SK-N-SH (cell line): Measurements from ENCODE around the gene SAG. TPM values are rescaled to one million over a fixed set of nuclear protein-coding genes. Genes with fewer than 3 reads are reported as not detected.

ENCODE experiments used
- CTCF ChIA-PET: fragments of 300-600, 350-600 bp; formaldehyde crosslinking; extraction: SDS; loops from one replicate; lab custom pipeline; 2021; lab: Yijun Ruan, JAX
- POLR2A ChIA-PET: fragments of 350-600 bp; sonication (Branson Sonifier 250); formaldehyde crosslinking; extraction: SDS; loops from one replicate; lab custom pipeline; 2020; ENCODE audit warnings: antibody characterized with exemption, inconsistent platforms; lab: Yijun Ruan, JAX
- DNase-seq: peaks from one replicate; pipeline ENCODE4 v3.0.0; 2012
- H2AFZ ChIP-seq: fragments of 200-600 bp; sonication (generic); 2 replicates; pipeline ENCODE4 v1.8.1; 2016; ENCODE audit warnings: antibody characterized with exemption, mild to moderate bottlenecking, low read depth
- H3F3A ChIP-seq: fragments of 200-600 bp; sonication (generic); replicated peaks from 2 replicates; pipeline ENCODE3; 2016; ENCODE audit warnings: antibody characterized with exemption, mild to moderate bottlenecking; ENCODE audit not compliant: insufficient read depth
- H3K27ac ChIP-seq, 2 experiments: fragments of 200-500 bp in 1 of 2; fragments of 200-600 bp in 1 of 2; sonication (Bioruptor generic) in 1 of 2; sonication (generic), shearing (Covaris generic) in 1 of 2; 2 replicates each; pipeline versions ENCODE4 v1.5.1 to v1.6.1; 2014 to 2016; ENCODE audit warnings: low read depth in 2 of 2, inconsistent platforms in 1 of 2, low read length in 1 of 2, mild to moderate bottlenecking in 1 of 2, mixed read lengths in 1 of 2
- H3K27me3 ChIP-seq: fragments of 200-600 bp; sonication (generic), shearing (Covaris generic); 2 replicates; pipeline ENCODE4 v1.6.1; 2016; ENCODE audit warnings: mixed run types; ENCODE audit not compliant: insufficient read depth
- H3K36me3 ChIP-seq, 2 experiments: fragments of 200-500 bp in 1 of 2; fragments of 200-600 bp in 1 of 2; sonication (Bioruptor generic) in 1 of 2; sonication (generic) in 1 of 2; replicated peaks in 1 of 2; 2 replicates each; pipeline versions ENCODE3 to v1.5.1; 2014 to 2016; ENCODE audit warnings: low read length in 1 of 2, mild to moderate bottlenecking in 1 of 2; ENCODE audit not compliant: insufficient read depth in 2 of 2, control insufficient read depth in 1 of 2
- H3K4me1 ChIP-seq, 2 experiments: fragments of 200-500 bp in 1 of 2; fragments of 200-600 bp in 1 of 2; sonication (Bioruptor generic) in 1 of 2; sonication (generic), shearing (Covaris generic) in 1 of 2; 2 replicates each; pipeline versions ENCODE4 v1.5.1 to v1.6.1; 2014 to 2016; ENCODE audit warnings: low read depth in 1 of 2, low read length in 1 of 2, mixed run types in 1 of 2; ENCODE audit not compliant: insufficient read depth in 2 of 2, control insufficient read depth in 1 of 2
- H3K4me2 ChIP-seq: fragments of 200-600 bp; sonication (generic), shearing (Covaris generic); 2 replicates; pipeline ENCODE4 v1.6.1; 2017; ENCODE audit warnings: mixed run types
- H3K4me3 ChIP-seq, 2 experiments: fragments of 200-500 bp in 1 of 2; fragments of 200-600 bp in 1 of 2; sonication (Bioruptor generic) in 1 of 2; sonication (generic), shearing (Covaris generic) in 1 of 2; 2 replicates each; pipeline versions ENCODE4 v1.5.1 to v1.8.1; 2014 to 2016; ENCODE audit warnings: low read depth in 2 of 2, inconsistent platforms in 1 of 2, low read length in 1 of 2, mild to moderate bottlenecking in 1 of 2, mixed read lengths in 1 of 2, moderate library complexity in 1 of 2
- H3K79me2 ChIP-seq: fragments of 200-600 bp; sonication (generic); 2 replicates; pipeline ENCODE4 v1.8.1; 2017; ENCODE audit warnings: mild to moderate bottlenecking; ENCODE audit not compliant: insufficient read depth
- H3K9ac ChIP-seq: fragments of 200-600 bp; sonication (generic); 2 replicates; pipeline ENCODE4 v1.6.1; 2017; ENCODE audit warnings: mixed run types
- H3K9me2 ChIP-seq: fragments of 200-600 bp; sonication (generic); 2 replicates; pipeline ENCODE4 v1.6.1; 2017; ENCODE audit warnings: mixed run types
- H3K9me3 ChIP-seq: fragments of 200-600 bp; sonication (generic); 2 replicates; pipeline ENCODE4 v1.6.1; 2017; ENCODE audit warnings: mixed run types, mild to moderate bottlenecking, moderate library complexity
- H4K20me1 ChIP-seq: fragments of 200-600 bp; sonication (generic); 2 replicates; pipeline ENCODE4 v1.6.1; 2017; ENCODE audit warnings: mild to moderate bottlenecking, mixed run types; ENCODE audit not compliant: insufficient read depth
- CHD2 ChIP-seq: fragments of 150-350 bp; IDR thresholded peaks from 2 replicates; pipeline ENCODE4 v1.6.1; 2018; ENCODE audit warnings: low read length; ENCODE audit not compliant: partially characterized antibody
- ELF1 ChIP-seq: IDR thresholded peaks from 2 replicates; pipeline ENCODE4 v1.4.0; 2012
- FOXJ3 ChIP-seq: sonication (generic); formaldehyde crosslinking; IDR thresholded peaks from 2 replicates; pipeline ENCODE4 v1.5.1; 2020; ENCODE audit warnings: mild to moderate bottlenecking, missing genetic modification reagents
- FOXM1 ChIP-seq: IDR thresholded peaks from 2 replicates; pipeline ENCODE4 v1.4.0; 2012; ENCODE audit warnings: low read depth, mild to moderate bottlenecking
- JUND ChIP-seq: IDR thresholded peaks from 2 replicates; pipeline ENCODE4 v1.4.0; 2012
- MAX ChIP-seq: IDR thresholded peaks from 2 replicates; pipeline ENCODE4 v1.4.0; 2012; ENCODE audit warnings: low read depth
- MEF2A ChIP-seq: IDR thresholded peaks from 2 replicates; pipeline ENCODE4 v1.4.0; 2012; ENCODE audit warnings: low read depth, borderline replicate concordance
- NFIC ChIP-seq: IDR thresholded peaks from 2 replicates; pipeline ENCODE4 v1.4.0; 2012; ENCODE audit warnings: borderline replicate concordance
- NRF1 ChIP-seq: IDR thresholded peaks from 2 replicates; pipeline ENCODE4 v1.6.1; 2012; ENCODE audit warnings: low read depth, mild to moderate bottlenecking, low read length
- RCOR1 ChIP-seq: fragments of 150-350 bp; IDR thresholded peaks from 2 replicates; pipeline ENCODE4 v1.6.1; 2017; ENCODE audit warnings: antibody characterized with exemption, low read length
- SIN3A ChIP-seq: IDR thresholded peaks from 2 replicates; pipeline ENCODE4 v1.6.1; 2012; ENCODE audit warnings: low read depth, mild to moderate bottlenecking, low read length, moderate library complexity, borderline replicate concordance
- SMC3 ChIP-seq: IDR thresholded peaks from 2 replicates; pipeline ENCODE4 v1.6.1; 2012; ENCODE audit warnings: low read depth, low read length, improper control_type of control experiment
- TAF1 ChIP-seq: IDR thresholded peaks from 2 replicates; pipeline ENCODE4 v1.6.1; 2012; ENCODE audit warnings: low read depth, mild to moderate bottlenecking, low read length, moderate library complexity, borderline replicate concordance
- TCF12 ChIP-seq: IDR thresholded peaks from 2 replicates; pipeline ENCODE4 v1.4.0; 2012
- WGBS: methylation state at CpG from one replicate; pipeline ENCODE4 v1.1.6; 2017; ENCODE audit warnings: low lambda C conversion rate; 5-methylcytosine and 5-hydroxymethylcytosine counted together
- polyA plus RNA-seq, 3 experiments: library from polyadenylated mRNA; depleted of rRNA; stranded (reverse); fragments of >200 nt; gene quantifications; 2 replicates each; pipeline ENCODE4 v1.2.3, GENCODE V29; 2012
- TF ChIP-seq, protein P1 (sequence below): fragments of 200-600 bp; sonication (generic); IDR thresholded peaks from 2 replicates; pipeline ENCODE4 v1.6.1; 2017; ENCODE audit warnings: antibody characterized with exemption, mild to moderate bottlenecking, moderate library complexity
- TF ChIP-seq, protein P2 (sequence below): IDR thresholded peaks from 2 replicates; pipeline ENCODE4 v1.4.0; 2012; ENCODE audit warnings: low read depth, borderline replicate concordance

SAG gene
- polyA plus RNA-seq, 1 of the 3 experiments (the other 2 are of a cell fraction), result not detected

GRCh38 chr2:233300401-233300800, 7.2 kb upstream of the SAG start:
- Histone ChIP-seq H3F3A (no peaks in the 10 kb centered on the region), H4K20me1 (no peaks in the 10 kb centered on the region), H3K36me3 (peaks cover 0 to 7% of the 10 kb centered on the region in 2 experiments), H3K27me3 (no peaks in the 10 kb centered on the region), H3K9me3 (no peaks in the 10 kb centered on the region), H3K4me3 (no peak overlapping the region), H3K9me2 (no peaks in the 10 kb centered on the region), H3K4me1 (no peaks in the 10 kb centered on the region), H3K4me2 (no peak overlapping the region), H2AFZ (no peak overlapping the region), H3K79me2 (no peaks in the 10 kb centered on the region), H3K27ac (no peak overlapping the region), H3K9ac (no peak overlapping the region)
- WGBS, result 97% methylated on average over 4 of the region's 4 CpGs
- no peak for DNase-seq
- ChIA-PET POLR2A (no interaction called here), CTCF (no interaction called here)
- TF ChIP-seq RCOR1, result no peak
- no peak for TF ChIP-seq TAF1
- no peak for TF ChIP-seq NRF1

- Histone ChIP-seq H2AFZ (no peak overlapping the region), H3K79me2 (no peaks in the 10 kb centered on the region), H3K4me3 (no peak overlapping the region), H3F3A (no peaks in the 10 kb centered on the region), H3K27me3 (no peaks in the 10 kb centered on the region), H3K4me1 (no peaks in the 10 kb centered on the region), H3K9ac (no peak overlapping the region), H3K27ac (no peak overlapping the region), H4K20me1 (no peaks in the 10 kb centered on the region), H3K36me3 (no peaks in the 10 kb centered on the region), H3K9me2 (no peaks in the 10 kb centered on the region), H3K9me3 (no peaks in the 10 kb centered on the region), H3K4me2 (no peak overlapping the region)
- 91% methylated on average over 2 of the region's 2 CpGs for WGBS
- ChIA-PET CTCF (interaction anchor here (0.9 to 1.0 kb wide), 2 partner anchors 16 to 50 kb away, joined by 3 read pairs; no protein-coding TSS in a partner anchor), POLR2A (no interaction called here)
- TF ChIP-seq TCF12 (no peak), SMC3 (no peak), CHD2 (no peak), MEF2A (no peak), RCOR1 (no peak), NFIC (no peak), MAX (no peak), FOXM1 (no peak), FOXJ3 (no peak), ELF1 (no peak), JUND (no peak), SIN3A (no peak)
- TF ChIP-seq, protein P1, sequence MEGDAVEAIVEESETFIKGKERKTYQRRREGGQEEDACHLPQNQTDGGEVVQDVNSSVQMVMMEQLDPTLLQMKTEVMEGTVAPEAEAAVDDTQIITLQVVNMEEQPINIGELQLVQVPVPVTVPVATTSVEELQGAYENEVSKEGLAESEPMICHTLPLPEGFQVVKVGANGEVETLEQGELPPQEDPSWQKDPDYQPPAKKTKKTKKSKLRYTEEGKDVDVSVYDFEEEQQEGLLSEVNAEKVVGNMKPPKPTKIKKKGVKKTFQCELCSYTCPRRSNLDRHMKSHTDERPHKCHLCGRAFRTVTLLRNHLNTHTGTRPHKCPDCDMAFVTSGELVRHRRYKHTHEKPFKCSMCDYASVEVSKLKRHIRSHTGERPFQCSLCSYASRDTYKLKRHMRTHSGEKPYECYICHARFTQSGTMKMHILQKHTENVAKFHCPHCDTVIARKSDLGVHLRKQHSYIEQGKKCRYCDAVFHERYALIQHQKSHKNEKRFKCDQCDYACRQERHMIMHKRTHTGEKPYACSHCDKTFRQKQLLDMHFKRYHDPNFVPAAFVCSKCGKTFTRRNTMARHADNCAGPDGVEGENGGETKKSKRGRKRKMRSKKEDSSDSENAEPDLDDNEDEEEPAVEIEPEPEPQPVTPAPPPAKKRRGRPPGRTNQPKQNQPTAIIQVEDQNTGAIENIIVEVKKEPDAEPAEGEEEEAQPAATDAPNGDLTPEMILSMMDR, result no peak
- TF ChIP-seq, protein P2, sequence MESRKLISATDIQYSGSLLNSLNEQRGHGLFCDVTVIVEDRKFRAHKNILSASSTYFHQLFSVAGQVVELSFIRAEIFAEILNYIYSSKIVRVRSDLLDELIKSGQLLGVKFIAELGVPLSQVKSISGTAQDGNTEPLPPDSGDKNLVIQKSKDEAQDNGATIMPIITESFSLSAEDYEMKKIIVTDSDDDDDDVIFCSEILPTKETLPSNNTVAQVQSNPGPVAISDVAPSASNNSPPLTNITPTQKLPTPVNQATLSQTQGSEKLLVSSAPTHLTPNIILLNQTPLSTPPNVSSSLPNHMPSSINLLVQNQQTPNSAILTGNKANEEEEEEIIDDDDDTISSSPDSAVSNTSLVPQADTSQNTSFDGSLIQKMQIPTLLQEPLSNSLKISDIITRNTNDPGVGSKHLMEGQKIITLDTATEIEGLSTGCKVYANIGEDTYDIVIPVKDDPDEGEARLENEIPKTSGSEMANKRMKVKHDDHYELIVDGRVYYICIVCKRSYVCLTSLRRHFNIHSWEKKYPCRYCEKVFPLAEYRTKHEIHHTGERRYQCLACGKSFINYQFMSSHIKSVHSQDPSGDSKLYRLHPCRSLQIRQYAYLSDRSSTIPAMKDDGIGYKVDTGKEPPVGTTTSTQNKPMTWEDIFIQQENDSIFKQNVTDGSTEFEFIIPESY, result no peak
- DNase-seq, result no peak
Observed at GRCh38 chr2:233301248-233301647, 6.4 kb upstream of the SAG start.
